WI38 (cell line): ENCODE data around the gene MAPK8IP3.

Source experiments
- H3K4me3 ChIP-seq: 2 replicates; pipeline ENCODE4 v1.5.1; 2011; ENCODE audit warnings: low read depth, mild to moderate bottlenecking, control low read depth, low read length
- CTCF ChIP-seq: IDR thresholded peaks from 2 replicates; pipeline ENCODE4 v1.5.1; 2012; ENCODE audit warnings: low read depth, mild to moderate bottlenecking, control low read depth, low read length

Gene MAPK8IP3

GRCh38 chr16:1666316-1666715, 39.7 kb upstream of the MAPK8IP3 start:
- TF ChIP-seq CTCF: no peak
- no peak overlapping the region for H3K4me3 ChIP-seq

- no peak for TF ChIP-seq CTCF
- H3K4me3 ChIP-seq: no peak overlapping the region
These were observed 38.7 kb upstream of the MAPK8IP3 start for GRCh38 chr16:1667271-1667670.

- no peak for TF ChIP-seq CTCF
- no peak overlapping the region for H3K4me3 ChIP-seq
These were observed 38.1 kb upstream of the MAPK8IP3 start for GRCh38 chr16:1667916-1668315.

- no peak for TF ChIP-seq CTCF
- no peak overlapping the region for H3K4me3 ChIP-seq
These were observed 37.2 kb upstream of the MAPK8IP3 start for GRCh38 chr16:1668612-1669319.

- no peak overlapping the region for H3K4me3 ChIP-seq
- TF ChIP-seq CTCF: no peak
These were observed 36.3 kb upstream of the MAPK8IP3 start for GRCh38 chr16:1669698-1670097.

- H3K4me3 ChIP-seq: no peak overlapping the region
- TF ChIP-seq CTCF: no peak
These were observed 35.6 kb upstream of the MAPK8IP3 start for GRCh38 chr16:1670371-1670770.

GRCh38 chr16:1670866-1671265, 35.1 kb upstream of the MAPK8IP3 start:
- TF ChIP-seq CTCF: no peak

More at GRCh38 chr16:1670866-1671265, 35.1 kb upstream of the MAPK8IP3 start:
- H3K4me3 ChIP-seq: no peak overlapping the region
